DMS53 treated with DMSO at 0.1 percent for 48 hours (cell line): ENCODE results near the gene TAF8.
"Not testable (repeated sequence)": the region's sequence is repeated elsewhere in the genome, so short reads cannot be mapped to it uniquely, and the experiment has no call there.

Source experiments
- DNase-seq: peaks from one replicate; lab custom pipeline; 2025; ENCODE audit not compliant: unreplicated experiment; lab: John Stamatoyannopoulos, UW

TAF8 gene

DNA sequence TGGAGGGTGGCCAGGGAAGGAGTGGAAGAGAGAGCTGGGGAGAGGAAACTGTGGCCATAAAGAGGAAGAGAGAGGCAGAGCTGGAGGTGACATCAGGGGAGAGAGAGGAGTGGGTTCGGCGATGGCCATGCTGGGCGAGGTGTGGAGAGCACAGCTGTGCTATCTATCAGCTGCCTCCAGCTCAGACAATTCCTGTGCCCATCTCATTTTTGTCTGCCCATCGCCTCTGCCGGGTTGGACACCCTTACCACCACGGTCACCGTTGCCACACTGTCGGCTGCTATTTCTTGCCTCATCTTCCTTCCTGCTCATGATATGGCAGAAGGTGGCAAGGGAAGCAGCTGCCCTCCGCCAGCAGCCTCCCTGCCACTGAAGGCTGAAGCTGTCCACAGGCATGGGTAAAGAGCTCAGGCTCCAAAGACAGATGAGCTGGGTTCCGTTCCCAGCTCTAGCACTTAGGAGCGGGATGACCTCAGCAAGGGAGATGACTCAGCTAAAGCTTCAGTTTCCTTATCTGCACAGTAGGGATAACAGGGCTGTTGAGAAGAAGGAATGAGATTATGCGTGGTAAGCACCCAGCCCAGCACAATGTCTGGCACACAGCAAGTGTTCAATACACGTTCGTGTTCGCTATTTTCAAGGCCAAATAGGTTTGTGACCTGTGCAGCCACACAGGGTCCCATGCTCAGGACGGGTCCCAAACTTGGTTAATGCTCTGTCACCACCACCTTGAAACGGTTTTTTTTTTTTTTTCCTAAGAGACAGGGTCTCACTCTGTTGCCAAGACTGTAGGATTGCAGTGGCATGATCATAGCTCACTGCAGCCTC is 21.9 kb upstream of the TAF8 start:
- no peak for DNase-seq

DNA sequence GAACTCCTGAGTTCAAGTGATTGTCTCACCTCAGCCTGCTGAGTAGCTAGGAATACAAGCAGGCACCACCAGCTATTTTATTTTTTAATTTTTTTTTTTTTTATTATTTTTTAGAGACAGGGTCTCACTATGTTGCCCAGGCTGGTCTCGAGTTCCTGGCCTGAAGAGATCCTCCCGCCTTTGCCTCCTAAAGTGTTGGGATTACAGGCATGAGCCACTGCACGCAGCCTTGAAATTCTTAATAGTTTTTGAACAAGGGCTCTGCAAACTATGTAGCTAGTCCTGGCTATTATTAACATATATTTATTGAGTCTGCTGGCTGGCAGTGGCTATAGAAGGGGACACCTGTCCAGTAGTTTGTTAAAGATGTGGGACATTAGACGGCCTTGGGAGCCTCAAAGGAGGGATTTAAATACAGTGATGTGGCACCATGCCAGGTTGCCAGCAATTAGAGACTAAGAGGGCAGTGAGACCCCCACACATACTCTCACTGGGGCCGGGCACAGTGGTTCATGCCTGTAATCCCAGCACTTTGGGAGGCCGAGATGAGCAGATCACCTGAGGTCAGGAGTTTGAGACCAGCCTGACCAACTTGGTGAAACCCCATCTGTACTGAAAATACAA is 21.1 kb upstream of the TAF8 start:
- DNase-seq = no peak

DNA sequence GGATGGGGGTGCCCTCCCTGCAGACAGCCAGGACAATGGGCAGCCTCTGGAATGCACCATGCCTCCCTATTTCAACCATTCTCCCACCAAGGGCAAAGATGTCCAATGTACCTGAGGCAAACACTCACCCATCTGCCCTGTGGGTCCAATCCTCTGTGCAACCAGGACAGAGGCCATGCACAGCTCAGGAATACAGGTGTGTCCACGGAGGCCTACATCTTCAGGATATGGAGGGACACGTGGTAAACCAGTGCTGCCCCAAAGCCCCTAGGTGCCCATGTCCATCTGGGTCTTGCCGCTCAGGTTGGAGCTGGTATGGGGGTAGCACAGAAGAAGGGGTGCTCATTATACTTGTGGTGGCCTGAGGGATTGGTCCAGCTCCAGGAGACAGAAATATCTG is 20.4 kb upstream of the TAF8 start:
- no peak for DNase-seq

DNA sequence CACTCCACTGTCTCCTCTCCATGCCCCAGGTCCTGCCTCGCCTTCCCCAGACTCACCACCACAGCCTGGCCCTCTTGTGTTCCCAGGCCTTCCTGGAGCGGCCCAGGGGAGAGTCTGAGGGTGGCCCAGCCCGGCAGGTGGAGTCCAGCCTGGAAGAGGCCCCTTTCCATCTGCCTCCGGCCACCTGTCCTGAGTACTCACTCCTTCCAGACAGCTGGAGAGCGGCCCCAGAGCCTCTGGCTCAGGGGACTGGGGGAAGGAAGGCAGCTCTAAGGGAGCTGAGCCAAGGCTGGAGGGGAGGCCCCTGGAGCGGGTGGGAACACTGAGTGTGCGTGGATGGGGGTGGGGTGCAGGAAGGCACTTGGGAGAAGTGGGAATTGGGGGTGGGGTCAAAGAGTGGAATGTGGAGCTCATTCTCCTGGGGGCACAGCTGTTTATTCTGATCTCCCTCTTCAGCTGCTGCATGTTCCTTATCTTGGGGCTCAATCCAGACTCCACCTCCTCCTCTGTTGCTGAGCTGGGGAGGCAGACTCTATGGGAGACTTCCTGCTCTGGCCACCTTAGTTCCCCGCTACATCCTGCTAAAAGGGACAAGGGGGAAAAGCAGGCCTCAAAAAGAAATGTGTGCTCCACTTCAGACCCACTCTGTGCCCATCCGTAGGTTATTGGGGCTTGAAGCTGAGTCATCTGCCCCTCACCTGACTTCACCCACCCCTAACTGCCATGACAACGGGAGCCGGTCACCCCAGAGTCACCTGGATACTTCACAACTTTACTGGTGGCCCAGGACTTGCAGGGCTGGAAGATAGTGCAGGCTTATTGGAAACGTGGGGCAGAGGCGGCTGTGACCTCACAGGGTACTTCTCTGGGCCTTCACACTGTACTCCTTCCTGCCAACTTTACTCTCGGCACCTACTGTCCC is 19.5 kb upstream of the TAF8 start:
- peak; percentile 40 for DNase-seq

DNA sequence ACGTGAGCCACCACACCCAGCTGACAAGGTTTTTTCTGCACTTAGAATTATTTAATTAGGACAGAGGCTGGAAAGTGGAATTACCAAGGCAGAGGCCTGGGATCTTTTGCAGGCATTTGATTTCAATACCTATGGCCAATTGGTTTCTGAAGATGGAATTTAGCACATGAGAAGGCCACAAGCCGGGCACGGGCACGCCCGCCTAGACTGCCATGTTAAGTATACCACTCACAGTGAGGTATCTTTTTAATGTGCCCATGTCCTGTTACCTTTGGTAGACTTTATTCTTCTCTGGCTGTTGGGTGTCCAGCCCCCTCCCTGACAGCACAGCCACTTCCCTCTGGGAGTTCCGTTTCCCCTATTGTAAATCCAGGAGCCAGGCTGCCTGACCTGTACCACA is 18.0 kb upstream of the TAF8 start:
- no peak for DNase-seq

DNA sequence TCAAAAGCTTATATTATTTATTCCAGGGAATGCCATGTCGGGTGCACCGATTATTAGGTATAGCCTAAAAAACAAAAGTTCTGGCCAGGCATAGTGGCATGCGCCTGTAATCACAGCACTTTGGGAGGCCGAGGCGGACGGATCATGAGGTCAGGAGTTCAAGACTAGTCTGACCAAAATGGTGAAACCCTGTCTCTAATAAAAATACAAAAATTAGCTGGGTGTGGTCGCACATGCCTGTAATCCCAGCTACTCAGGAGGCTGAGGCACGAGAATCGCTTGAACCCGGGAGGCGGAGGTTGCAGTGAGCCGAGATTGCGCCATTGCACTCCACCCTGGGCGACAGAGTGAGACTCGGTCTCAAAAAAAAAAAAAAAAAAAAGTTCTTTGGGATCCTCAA is 12.7 kb upstream of the TAF8 start:
- DNase-seq = not testable (repeated sequence)

DNA sequence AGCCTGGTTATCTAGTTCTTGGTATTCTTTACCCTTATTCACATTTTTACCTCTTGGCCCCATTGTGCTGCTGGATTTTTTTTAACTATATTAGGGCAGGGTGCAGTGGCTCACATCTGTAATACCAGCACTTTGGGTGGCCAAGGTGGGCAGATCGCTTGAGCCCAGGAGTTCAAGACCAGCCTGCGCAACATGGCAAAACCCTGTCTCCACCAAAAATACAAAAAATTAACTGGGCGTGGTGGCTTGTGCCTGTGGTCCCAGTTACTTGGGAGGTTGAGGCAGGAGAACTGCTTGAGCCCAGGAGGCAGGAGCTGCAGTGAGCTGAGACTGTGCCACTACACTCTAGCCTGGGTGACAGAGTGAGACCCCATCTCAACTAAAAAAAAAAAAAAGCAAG is 12.2 kb upstream of the TAF8 start:
- no peak for DNase-seq

DNA sequence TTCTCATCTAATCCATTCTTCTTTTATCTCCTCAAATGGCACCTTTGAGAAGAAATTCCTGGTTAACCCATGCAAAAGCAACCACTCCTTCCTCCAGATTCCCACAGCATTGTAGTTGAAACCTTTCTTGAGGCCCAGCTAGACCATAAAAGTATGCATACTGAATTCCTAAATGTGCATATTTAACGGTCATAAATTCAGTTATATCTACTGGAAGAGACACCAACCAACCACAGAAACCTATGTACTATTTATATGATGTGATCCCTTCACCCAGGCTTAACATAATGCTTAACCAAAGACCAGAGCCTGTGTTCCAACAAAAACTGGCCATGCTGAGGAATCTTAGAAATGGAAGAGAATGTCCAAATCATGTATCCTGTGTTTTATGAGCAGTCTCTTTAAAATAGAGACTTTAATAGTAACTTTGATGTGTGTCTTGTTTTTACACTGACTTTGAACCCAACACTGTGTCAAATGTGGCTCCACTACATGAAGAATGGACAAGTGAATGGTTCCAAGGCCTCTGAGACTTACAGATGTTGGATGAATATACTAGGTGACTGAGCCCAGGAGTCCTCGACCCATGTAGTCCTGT is 11.4 kb upstream of the TAF8 start:
- DNase-seq = no peak

DNA sequence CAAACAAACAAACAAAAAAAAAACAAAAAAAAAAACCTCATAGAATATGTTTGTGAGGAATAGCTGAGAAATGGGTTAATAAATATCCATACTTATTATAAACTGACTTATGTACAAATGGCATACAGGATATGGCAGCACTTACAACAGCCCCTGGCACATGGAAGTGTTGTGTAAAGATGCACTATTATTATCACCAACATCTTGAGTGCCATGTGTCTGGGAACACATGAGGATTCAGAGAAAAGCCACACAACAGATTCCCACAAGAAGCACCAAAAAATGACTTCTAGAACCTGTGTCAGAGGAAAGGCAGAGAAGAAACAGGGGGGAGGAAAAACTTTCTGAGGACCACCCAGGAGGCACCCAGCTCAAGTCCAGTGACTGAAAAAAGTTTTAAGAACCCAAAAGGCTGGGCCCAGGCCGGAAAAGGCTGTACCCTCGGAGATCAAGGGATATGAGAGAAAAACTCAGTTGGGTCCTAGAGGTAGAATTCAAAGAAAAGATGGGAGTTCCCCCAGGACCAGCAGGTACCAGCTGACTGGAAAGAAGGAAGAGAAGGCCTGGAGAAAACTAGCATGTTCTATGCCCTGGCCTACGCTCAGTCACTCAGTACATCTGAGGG is 9.4 kb upstream of the TAF8 start:
- DNase-seq = no peak

DNA sequence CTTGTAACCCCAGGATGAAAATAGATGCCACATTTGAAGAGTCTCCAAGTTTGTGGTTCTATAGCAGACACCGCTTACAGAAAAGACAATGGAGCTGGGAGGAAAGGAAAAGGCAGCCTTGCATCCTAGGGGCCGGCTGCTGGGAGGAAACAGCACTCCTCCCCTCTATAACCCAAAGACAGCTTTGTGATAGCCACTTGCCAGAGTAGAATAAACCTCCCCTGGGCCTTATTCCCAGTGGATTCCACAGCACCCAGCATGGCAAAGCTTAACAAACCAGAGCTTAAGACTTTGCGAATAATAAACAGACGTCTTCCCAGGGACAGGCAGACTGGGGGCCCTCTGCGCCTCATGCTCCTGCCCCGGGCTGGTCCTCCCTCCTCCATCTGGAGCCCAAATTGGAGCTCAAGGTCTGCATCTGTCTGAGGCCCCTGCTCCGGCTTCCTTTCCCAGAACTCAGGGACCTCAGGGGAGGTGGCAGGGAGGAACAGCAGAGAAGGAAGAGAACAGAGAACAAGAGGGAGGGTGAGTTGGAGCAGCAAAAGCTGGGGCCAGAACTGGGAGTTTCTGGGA is 8.8 kb upstream of the TAF8 start:
- no peak for DNase-seq

DNA sequence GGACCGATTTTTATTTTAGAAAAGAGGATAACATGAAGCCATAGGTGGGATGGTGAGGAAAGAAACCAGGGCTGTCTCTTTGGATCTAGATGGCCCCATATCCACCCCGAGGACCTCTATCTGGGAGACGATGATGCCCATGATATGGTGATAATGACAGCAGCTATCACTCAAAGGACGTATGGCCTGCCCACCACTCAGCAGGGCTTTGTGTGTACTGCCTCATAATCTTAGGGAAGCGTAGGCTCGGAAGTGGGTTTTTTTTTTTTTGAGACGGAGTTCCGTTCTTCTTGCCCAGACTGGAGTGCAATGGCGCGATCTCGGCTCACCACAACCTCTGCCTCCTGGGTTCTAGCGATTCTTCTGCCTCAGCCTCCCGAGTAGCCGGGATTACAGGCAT is 8.2 kb upstream of the TAF8 start:
- DNase-seq = no peak

DNA sequence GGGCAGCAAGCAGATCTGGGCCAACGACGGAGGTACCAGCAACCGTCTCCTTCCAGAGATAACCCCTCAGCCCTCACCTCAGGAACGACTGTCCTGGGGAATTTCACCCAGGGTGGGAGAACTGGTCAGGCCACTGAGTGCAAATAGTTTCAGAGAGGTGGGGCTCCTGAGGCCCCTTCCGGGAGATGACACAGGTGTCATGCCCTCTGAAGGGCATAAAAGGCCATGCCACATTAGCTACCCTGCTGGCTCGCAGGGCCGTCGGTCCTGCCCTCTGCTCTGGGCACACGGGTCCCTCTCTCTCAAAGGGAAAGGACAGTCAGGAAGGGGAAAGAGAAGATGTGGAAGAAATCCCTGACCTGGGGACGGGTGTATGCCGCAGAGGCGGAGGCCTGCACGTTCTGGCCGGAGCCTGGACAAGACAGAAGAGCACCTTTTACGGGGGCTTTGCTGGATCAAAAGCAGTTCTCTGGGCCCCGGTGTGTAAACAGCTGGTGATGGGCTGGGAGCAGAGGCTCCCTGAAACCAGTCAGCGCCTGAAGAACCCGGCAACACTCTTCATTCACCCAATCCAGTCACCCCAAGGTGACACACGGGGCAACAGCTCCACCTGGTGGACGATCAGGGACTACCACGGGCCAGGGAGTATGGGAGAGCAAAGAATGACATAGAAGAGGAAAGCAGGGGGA is 6.4 kb upstream of the TAF8 start:
- DNase-seq = peak; percentile 80

DNA sequence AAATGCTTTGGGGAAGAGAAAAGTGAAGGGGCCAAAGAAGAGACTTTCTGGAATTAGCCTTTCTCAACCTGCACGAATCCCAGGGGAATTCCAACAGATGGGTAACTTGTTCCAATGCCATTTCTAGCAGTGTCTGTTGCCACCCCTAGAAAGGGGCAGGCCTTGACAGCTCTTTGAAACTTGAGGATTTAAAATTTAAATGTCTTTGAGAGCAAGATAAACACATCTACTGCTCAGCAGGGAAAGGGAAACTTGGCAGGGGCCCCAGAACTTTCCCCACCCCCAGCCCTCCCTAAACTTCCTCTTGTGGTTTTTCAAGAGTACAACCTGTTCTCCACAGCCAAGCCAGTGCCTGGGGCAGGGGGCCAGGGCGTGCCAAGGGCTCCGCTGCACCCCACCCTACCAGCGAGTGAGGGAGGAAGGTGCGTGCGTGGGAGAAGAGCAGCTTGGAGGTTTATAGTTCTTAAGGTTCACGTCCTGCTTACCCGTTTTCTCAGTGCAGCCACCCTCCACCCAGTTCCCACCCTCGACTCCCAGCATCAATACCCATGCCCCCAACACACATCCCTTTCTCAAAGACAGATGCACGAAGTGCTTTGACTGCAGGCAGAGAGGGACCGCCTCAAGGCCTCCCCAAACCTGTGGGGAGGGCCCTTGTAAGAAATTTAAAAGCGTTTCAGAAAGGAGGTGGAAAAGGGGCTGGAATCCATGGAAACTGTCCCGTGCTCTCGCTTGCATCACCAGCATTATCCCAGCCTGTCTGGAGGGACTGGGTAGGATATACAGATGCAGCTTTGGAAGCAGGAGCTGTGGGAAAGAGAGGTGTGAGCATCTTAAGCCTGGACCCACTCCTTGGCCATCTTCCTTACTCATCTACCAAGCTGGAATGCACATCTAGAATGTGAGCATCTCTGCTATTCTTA is 4.5 kb upstream of the TAF8 start:
- DNase-seq = peak; percentile 17

DNA sequence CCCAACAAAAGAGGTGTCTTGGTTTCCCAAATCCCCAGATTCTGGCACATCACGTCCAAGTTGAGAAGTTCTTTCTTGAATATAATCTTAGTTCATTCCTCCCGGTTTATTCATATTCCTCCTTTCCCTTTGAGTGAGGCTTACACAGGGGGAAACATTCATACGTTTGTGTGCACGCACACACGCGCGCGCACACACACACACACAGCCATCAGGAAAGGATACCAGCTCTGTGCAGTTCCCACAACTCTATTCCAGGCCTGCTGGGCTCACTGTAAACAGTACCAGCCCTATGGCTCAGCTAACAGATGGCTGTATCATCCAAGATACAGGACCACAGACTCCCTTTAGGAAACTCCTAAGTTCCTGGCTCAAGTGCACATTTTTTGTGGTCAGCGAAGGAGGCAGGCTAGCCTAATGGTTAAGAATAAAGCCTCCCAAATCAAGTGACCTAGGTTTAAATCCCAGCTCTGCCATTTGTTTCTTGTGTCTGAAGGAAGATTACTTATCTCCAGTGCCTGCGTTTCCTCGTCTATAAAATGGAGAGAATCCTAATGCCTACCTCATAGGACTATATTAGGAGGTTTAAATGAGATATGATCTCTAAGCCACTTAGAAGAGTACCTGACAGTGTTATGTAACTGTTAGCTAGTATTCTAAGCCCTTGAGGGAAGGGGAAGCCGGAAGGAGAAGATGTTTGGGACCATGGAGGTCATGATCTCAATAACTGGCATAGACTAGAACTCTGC is 3.7 kb upstream of the TAF8 start:
- DNase-seq = no peak

DNA sequence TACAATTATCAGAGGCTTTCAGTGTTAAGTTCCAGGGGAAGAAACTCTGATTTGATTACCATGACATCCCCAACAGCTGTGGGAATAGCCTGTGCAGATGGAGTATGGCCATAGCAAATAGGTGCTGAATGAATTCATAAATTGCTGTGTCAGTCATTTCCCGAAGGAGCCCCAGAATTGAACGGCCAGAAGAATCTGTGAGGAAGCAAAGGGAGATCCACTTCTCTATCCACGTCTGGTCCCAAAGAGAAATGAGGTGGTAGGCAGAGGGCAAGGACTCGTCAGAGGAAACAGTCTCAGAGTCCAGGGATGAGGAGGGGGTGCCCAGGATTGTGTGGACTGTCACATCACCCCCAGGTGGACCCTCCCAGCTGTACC is 3.1 kb upstream of the TAF8 start:
- DNase-seq = no peak

DNA sequence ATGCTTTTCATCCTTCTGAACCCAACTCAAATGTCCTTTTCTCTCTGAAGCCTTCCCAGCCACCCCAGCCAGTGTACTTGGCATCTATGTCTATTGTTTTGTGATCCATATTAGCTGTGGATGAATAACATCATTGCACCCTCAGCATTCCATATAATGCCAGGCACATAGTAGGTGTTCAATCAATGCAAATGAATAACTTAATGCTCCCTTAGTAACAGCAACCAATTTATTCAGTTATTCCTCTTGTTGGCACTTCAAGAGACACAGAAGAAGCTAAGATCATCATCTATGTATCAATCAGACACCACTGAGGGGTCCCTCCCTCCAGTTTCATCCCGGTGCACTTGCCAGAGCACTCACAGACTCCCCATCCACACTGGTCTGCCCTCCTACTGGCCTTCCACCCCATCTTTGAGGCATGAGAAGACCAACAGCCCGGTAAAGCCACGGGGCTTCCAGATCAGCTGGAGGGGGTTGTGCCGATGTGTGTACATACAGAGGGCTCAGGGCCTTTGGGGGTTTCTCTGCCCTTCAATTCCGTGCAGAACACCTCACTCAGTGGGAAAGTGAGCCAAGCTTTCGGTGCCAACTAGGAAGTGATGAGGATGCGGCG is 2.4 kb upstream of the TAF8 start:
- no peak for DNase-seq

DNA sequence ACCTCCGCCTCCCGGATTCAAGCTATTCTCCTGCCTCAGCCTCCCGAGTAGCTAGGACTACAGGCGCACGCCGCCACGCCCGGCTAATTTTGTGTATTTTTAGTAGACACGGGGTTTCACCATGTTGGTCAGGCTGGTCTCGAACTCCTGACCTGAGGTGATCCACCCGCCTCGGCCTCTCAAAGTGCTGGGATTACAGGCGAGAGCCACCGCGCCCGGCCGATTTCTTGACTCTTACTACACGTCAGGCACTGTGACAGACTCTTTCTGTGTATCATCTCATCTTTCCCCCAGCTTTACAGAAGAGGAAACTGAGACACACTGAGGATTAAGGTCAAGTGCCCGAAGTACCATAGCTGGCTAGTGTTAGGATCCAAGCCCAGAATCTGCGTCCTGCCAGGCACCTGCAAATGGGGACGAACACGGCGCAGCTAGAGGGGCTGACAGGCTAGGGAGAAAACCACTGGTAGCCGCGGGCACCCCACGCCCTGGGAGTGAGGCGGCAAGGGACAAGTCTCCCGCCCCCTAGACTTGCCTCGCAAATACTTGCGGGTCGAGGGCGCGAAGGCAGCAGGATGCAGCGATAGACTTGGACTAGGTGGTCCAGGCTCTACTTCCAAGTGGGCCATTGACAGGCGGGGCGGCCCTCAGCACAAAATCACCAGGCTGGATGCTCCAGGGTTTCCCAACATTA is 1.1 kb upstream of the TAF8 start:
- DNase-seq = no peak
